HG03103 (cell line): Measurements from ENCODE around the gene PPP2R5C.
"Not testable (repeated sequence)": the region's sequence is repeated elsewhere in the genome, so short reads cannot be mapped to it uniquely, and the experiment has no call there.

Experiments used
- ATAC-seq: cut with Tn5 transposase; IDR thresholded peaks from one replicate; pipeline ENCODE4 v1.9.1; 2021; ENCODE audit warnings: low read depth; ENCODE audit not compliant: unreplicated experiment

PPP2R5C gene

DNA sequence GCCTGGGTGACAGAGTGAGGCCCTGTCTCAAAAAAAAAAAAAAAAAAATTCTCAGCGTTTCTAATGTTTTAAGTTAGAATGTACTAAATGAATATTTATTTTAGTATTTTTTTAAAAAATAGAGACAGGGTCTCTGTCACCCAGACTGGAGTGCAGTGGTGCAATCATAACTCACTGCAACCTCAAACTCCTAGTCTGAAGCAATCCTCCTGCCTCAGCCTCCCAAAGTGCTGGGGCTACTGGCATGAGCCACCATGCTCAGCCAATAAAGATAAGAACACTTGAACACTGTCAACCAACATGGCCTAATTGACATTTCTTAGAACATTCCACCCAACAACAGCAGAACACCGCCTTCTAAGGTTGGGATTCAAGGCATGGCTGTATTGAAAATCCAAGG, 197.8 kb downstream of the PPP2R5C start:
- ATAC-seq: no peak

- no peak for ATAC-seq
Observed at GRCh38 chr14:101960225-101960624, 198.7 kb downstream of the PPP2R5C start.

DNA sequence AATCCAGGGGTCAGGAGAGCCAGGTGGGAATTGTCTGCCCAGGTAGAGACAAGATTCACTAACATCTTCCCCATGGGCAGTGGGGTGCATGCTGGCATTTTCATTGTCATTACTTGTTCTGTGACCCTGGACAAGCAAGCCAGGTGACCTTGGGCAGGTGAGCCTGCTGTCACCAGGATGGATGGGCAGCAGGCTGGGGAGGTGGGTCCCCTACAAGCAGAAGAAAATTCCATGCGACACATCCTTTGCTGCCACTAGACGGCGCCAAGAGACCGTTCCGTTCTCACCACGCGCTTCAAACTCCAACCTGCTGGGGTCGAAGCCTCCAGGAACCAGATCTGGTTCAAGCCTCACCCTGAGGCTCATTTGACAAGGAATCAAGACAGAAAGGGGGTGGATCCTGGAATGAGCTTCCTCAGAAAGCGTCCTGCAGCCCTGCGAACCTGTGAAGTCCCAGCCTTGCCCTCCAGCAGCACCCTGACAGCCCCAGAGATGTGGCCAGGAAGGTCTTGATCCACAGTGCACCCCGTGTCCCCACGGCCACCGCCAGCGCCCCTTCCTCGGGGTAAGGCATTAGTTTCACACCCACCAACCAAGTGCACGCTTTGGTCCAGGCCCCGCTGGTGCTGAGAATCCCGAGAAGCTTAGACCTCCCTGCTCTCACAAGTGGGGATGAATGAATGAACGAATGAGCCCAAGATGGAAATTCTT, 199.7 kb downstream of the PPP2R5C start:
- no peak for ATAC-seq

DNA sequence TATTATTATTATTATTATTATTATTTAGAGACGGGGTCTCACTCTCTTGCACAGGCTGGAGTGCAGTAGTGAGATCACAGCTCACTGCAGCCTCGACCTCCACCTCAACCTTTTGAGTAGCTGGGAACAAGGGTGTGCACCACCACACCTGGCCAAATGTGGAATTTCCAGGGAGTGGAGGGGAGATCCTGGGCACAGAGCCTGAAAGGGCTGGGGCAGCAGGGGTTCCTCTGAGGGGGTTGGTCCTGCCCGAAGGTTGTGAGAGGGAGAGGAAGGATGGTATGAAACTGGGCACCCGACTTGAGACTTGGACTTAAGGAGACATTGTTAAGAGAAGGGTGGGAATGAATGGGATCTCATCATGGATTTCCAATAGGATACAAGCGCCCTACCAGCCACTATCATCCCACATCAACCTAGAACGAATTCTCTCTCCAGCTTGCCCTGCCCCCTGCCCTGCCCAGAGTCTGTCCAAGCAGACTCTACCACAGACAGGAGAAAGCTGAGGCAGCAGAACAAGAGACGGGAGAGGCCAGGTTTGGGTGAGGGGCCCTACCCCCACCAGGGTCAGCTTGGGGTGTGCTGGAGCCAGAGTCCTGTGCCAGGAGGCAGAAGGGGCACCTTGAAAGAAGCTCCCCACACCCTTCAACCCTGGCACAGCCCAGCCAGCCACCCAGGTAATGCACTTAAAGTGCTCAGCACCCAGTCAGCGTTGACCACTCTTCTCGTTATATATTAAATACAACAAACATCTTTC, 200.4 kb downstream of the PPP2R5C start:
- no peak for ATAC-seq

DNA sequence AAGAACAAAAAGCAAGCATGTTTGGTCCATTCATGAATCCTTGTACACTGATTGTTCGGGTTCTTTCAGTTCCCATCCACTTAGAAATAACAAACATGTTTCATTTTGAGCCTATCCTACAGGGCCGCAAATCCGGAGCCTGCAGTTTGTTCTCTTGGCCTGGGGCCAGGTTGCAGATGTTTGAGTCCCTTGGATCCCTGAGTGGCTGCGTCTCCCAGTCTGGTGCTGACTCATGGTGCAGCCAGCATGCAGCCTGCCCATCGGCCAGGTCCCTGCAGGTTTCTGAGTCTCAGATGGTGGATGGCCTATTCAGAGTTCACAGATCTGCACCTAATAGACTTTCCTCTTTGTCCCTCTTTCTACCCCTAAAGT, 201.0 kb downstream of the PPP2R5C start:
- ATAC-seq: no peak

DNA sequence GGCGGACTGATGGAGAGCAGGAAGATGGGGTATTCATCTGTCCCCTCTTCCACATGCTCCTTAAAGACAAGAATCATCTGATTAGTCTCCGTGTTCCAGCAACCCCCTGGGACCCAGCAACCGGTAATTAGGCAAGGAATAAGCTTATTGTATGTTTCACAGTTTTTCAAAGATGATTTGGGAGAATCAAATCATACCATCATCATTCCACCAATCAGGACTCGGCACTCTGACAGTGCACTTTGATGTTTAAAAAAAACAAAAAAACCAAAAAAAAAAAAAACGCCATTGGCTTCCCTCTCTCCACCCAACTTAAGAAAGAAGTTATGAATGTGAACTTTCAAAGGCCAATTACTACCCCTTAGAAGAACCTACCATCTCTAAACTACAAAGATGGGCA, 201.5 kb downstream of the PPP2R5C start:
- no peak for ATAC-seq

- no peak for ATAC-seq
Observed at GRCh38 chr14:101963656-101964296, 202.3 kb downstream of the PPP2R5C start.

- ATAC-seq: peak; percentile 79
Observed at GRCh38 chr14:101964297-101965180, 203.0 kb downstream of the PPP2R5C start, which contains the start of gene DYNC1H1. Gene DYNC1H1 (plus strand): TSS chr14:101964573. CDS start chr14:101964692, 119 bp downstream.

- ATAC-seq: peak; percentile 29
Observed at GRCh38 chr14:101965181-101965544, 203.7 kb downstream of the PPP2R5C start.

GRCh38 chr14:101965770-101966722, 204.5 kb downstream of the PPP2R5C start:
- ATAC-seq: no peak

GRCh38 chr14:101966742-101967141, 205.2 kb downstream of the PPP2R5C start:
- no peak for ATAC-seq

DNA sequence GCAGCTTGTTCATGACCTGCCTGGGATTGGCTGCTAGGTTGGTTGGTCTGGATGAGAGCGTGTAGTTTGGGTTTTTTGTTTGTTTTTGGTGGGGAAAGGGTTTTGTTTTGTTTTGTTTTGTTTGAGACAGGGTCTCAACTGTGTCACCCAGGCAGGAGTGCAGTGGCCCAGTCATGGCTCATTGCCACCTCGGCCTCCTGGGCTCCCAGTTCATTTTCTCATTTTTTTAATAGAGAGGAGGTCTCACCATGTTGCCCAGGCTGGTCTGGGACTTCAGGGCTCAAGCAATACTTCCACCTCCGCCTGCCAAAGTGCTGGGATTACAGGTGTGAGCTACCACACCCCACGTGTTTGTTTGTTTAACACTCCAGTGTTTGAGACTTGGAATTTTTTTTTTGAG, 206.7 kb downstream of the PPP2R5C start:
- no peak for ATAC-seq

DNA sequence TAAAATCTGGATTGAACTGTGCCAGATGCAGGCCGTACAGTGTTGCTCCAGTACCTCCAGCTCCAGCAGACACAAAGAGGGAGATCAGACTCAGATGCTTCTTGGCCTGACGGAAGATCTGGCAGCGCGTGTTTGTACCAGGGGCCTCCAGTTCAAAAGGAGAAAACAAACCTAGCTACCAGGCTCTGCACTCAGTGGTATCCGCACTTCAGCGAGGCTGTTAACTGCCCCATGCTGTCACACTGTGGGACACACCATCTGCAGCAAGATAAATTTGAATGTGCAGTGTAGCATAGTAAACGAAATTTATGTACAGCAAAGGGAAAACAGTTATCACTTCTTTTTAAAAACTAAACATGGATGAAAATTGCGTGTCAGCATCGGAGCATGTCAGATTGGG, 208.0 kb downstream of the PPP2R5C start:
- ATAC-seq: no peak

- no peak for ATAC-seq
Observed at GRCh38 chr14:101970830-101971400, 209.4 kb downstream of the PPP2R5C start.

DNA sequence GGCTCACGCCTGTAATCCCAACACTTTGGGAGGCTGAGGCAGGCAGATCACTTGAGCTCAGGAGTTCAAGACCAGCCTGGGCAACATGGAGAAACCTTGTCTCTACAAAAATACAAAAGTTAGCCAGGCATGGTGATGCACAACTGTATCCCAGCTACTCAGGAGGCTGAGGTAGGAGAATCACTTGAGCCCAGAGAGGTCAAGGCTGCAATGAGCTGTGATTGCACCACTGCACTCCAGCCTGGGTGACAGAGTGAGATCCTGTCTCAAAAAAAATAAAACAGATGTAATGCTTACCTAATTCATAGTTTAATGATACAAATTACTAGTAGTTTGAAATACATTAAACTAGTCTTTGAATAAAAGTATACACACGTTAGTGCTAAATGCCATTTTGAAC, 209.9 kb downstream of the PPP2R5C start:
- ATAC-seq: not testable (repeated sequence)

- no peak for ATAC-seq
Observed at GRCh38 chr14:101972126-101972866, 210.8 kb downstream of the PPP2R5C start.

DNA sequence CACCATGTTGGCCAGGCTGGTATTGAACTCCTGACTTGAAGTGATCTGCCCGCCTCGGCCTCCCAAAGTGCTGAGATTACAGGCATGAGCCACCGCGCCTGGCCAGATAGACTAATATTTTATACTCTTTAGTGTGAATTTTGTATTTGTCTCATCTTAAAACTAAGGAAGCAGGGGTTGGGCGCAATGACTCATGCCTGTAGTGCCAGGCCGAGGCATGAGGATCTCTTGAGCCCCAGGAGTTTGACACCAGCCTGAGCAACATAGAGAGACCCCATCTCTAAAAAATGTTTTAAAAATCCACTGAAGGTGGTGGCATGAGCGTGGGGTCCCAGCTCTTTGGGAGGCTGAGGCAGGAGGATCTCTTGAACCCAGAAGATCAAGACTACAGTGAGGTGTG, 211.8 kb downstream of the PPP2R5C start:
- ATAC-seq: no peak

GRCh38 chr14:101975231-101975630, 213.7 kb downstream of the PPP2R5C start:
- ATAC-seq: no peak
